Hematopoietic multipotent progenitor cell treated with erythropoietin and hydrocortisone succinate and interleukin-3 and kit ligand, for 4 days (in vitro differentiated cells): ENCODE data around the gene PDCD4.
A peak's percentile ranks its signal among the peaks of the same experiment; 100 is the strongest.
"Not testable (repeated sequence)": the region's sequence is repeated elsewhere in the genome, so short reads cannot be mapped to it uniquely, and the experiment has no call there.

Source experiments
- DNase-seq: peaks from one replicate; pipeline ENCODE4 v3.0.0-alpha.2; 2015

The PDCD4 gene

GRCh38 chr10:110887560-110887959 is 15.8 kb downstream of the PDCD4 start:
- DNase-seq = no peak

DNA sequence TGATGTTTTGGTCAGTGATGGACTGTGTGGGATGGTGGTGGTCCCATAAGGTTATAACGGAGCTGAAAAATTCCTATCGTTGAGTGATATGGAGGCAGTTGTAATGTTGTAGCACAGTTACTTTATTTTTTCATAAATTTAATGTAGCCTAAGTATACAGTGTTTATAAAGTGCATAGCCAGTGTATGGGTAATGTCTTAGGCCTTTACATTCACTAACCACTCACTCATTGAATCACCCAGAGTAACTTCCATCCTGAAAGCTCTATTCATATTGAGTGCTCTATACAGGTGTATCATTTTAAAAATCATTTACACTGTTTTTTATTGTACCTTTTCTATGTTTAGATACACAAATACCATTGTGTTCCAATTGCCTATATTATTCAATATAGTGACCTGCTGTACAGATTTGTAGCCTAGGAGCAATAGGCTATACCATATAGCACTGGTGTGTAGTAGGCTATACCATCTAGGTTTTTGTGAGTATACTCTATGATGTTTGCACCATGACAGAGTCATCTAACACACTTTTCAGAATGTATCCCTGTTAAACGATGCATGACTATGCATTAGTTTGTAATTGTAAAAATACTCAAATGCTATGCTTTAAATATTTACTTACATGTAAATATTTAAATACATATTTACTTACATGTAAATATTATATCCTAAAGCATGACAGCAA is 21.0 kb downstream of the PDCD4 start:
- DNase-seq = no peak

DNA sequence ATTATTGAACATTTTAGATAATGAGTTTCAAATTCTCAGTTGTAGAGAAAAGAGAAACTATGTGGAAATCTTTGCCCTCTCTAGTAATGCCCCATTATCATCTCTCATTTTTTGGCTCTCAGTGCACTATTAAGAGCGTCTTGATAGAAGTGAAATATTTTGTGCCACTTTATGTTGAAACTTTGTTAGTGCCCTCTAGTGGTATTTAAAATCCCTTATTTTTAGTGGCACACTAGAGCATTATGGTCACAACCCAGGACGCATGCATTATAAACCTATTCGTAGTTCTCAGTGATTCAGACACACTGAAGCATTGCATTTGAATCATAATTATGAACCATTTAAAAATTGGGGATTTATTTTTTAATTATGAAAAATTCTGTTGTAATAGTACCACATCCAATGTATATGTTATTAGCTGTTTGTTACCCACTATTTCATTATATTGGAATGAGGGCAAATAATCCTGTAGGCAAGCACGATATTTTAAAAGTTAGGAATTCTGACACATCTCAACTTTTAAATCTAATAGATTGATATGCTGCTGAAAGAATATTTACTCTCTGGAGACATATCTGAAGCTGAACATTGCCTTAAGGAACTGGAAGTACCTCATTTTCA is 21.9 kb downstream of the PDCD4 start:
- peak; percentile 89 for DNase-seq

GRCh38 chr10:110897184-110897583 is 25.5 kb downstream of the PDCD4 start:
- no peak for DNase-seq

- no peak for DNase-seq
These were observed 26.7 kb downstream of the PDCD4 start for GRCh38 chr10:110898391-110898790.

DNA sequence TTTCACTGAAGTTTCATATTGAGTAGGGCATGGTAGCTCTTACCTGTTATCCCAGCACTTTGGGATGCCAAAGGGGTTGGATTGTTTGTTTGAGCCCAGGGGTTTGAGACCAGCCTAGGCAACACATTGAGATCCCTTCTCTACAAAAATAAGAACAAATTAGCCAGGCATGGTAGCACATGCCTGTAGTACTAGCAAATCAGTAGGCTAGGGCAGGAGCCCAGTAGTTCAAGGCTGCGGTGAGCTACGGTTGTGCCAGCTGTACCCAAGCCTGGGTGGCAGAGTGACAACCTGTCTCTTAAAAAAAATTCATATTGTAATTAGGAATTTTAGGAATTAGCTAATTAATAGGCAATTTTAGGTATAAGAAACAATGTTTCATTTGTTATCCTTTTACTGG is 29.3 kb downstream of the PDCD4 start:
- DNase-seq = no peak

- DNase-seq = no peak
These were observed 30.5 kb downstream of the PDCD4 start for GRCh38 chr10:110901954-110902819.

GRCh38 chr10:110903280-110904278 is 31.9 kb downstream of the PDCD4 start:
- DNase-seq = no peak

- no peak for DNase-seq
These were observed 38.4 kb downstream of the PDCD4 start for GRCh38 chr10:110910138-110910537.

DNA sequence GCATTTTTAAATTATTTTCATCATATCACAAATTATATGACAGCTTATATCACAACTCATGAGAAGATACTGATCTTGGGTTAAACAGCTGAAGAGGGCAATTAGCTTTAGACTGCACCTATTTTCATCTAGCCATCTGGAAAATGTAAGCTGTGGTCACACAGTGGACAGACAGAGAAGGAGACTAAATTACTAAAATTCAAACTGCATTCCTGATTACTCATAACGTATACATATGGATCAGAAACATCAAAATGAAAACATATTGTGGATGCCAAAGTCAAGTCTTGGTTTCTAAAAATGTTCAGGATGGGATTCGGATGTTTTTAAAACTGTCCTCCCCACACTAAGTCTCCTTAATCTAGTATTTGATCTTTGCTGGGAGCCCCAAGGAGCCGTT is 40.6 kb downstream of the PDCD4 start:
- DNase-seq = no peak

- DNase-seq = no peak
These were observed 42.7 kb downstream of the PDCD4 start for GRCh38 chr10:110914431-110914830.

GRCh38 chr10:110915035-110915434 is 43.3 kb downstream of the PDCD4 start:
- DNase-seq = no peak

- DNase-seq = not testable (repeated sequence)
These were observed 43.9 kb downstream of the PDCD4 start for GRCh38 chr10:110915600-110915999.

DNA sequence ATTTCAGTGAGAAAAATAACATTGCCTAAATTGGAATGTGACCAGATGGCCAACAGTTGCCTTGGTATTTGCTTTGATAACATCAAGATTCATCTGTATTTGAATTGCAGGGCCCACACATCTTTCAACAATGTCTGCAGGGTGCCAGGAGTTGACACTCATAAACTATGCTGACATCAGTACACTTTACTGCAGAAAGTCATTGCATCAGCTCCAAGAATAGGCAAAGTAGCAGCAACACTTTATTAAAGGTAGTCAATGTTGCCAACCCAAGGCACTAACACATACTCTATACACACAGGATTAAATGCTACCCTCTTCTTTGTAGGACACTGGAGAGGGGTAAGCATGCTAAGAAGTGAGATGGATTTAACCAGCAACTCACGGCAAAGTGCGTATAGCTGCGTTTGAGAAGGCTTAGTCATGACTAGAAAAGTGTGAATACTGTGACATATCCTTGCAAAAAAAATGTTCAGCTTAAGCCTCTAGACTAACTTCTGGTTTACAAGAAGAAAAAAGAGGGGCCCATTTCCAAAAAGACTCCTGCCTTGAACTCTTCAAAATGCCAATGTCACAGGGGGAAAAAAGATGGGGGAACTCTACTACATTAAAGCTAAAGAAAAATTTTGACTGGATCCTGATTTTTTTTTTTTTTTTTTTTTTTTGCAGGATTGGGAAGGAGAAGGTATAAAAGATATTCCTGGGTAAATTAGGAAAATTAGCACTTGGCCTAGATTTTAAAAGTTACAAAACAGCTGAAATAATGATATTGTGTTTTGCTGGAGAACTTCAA is 45.0 kb downstream of the PDCD4 start:
- no peak for DNase-seq

DNA sequence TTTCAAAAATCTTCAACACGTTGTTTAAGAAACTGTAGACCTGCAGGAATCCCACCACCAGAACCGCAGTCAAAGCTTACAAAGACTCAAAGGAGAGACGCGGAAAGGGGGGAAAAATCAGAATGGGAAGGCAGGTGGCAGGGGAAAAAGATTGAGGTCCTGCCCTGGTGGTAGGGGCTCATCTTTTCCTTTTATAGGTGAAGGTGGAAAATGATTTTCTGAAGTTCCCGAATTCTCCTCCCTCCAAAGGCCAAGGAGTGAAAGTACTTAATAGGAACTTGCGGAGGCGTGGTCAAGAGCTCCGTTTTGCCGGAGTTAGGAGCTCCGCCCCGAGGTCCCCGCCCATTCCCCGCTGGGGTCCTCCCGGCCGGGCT is 46.5 kb downstream of the PDCD4 start:
- DNase-seq = peak; percentile 98

DNA sequence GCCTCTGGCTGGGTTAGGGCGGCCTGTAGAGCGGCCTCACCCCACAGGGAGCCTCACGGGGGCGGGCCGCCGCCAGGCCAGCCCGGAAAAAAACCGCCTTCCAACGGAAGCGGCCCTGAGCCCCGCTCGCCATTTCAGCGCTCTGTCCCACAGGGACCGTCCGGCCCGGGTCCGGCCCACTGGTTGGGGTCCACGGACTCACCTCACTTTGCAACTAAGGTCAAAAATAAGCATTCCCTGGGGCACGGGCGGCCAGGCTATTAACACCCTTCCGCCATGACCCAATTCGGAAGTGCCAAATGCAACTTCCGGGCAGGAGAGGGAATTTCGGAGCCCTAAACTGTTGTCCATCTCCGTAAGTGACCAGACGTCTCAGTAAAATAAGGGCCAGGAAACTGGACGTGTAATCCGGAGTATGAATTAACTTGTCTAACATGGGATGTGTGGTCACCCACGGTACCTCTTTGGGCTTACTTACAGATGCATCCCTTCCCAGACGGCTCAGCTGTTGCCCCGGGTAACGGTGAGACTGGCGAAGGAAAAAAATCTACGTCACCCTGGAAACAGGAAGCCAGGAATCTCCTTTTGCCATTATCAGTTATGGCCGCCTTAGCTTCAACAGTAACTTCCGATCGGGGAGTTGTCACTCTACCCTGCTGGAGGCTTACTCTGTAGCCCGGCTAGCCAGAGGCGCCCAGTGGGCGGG is 47.1 kb downstream of the PDCD4 start, which contains the start of gene BBIP1:
Gene BBIP1 (minus strand): TSS at position 538 of the 706 bp plus-strand sequence. CDS start 1,023 bp downstream, outside the sequence.
- no peak for DNase-seq

DNA sequence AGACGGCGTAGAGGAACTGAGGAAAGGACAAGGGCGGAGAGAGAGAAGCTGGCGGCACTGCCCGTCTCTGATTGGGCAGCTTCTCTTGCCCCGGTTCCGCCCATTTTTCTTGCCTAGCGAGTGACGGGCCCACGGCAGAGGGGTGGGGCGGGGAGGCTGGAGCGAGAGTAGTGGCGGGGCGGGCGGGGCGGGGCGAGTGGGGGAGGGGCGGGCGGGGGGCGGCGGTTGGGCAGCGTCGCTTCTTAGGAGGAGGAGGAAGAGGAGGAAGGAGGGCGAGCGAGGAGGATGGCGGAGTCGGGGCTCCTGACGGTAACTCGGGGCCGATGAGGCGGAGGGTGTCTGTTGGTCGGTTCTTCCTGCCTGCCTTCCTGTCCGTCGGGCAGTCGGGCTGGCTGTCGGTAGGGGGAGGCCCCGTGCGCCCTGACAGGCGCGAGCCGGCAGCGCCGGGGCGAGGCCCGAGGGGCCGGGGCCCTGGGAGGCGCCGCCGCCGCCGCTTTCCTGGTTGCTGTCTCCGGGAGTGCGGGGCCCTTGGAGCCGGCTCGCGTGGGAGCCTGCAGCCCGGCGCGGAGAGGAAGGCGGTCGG is 47.7 kb downstream of the PDCD4 start, which contains the start of gene SHOC2:
Gene SHOC2 (plus strand): TSS at position 256 of the 583 bp plus-strand sequence. CDS start 44,755 bp downstream, outside the sequence.
- DNase-seq = peak; percentile 100

DNA sequence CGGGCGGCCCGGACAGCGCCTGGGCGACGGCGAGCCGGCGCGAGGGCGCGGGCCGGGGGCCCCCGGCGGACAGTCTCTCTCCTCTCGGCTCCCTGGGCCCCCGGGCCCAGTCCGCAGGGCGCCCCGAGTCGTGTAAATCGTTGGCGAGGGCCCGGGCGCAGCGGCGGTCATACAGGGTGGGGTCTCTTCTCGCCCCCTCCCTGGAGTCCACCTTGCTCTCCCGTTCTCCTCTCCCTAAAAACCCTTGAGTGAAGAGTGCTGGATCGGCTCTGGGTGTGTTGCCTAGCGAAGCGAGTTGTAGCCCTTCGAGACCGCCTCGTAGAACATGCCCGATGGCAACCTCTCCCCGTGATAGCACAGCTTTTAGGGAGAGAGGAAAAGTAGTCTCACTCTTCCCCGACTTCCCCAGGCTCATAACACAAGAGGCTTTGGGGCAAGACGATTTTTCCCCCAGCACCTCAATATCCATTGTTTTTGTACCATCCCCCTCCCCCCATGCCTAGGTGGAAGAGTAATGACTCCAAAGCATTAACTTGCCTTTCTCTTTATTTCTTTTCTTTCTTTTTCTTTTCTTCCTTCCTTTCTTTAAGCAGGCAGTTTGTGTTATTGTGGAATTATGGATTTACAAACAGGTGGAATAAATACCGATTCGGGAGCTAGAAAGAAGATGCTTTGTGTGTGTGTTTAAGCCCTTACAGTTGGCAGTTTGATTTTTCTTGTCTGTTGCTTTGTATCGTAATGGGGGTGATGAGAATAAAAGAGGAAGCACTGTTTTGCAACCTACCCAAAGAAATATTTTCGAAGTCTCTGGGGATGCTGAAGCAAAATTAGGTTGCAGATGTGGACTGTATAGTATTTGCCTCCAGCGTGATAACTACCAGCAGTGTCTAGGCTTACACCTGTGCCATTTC is 48.5 kb downstream of the PDCD4 start:
- DNase-seq = peak; percentile 87

GRCh38 chr10:110923856-110924493 is 52.2 kb downstream of the PDCD4 start:
- peak; percentile 16 for DNase-seq
